ENCODE measurements around the gene CENPN.

CENPN gene

DNA sequence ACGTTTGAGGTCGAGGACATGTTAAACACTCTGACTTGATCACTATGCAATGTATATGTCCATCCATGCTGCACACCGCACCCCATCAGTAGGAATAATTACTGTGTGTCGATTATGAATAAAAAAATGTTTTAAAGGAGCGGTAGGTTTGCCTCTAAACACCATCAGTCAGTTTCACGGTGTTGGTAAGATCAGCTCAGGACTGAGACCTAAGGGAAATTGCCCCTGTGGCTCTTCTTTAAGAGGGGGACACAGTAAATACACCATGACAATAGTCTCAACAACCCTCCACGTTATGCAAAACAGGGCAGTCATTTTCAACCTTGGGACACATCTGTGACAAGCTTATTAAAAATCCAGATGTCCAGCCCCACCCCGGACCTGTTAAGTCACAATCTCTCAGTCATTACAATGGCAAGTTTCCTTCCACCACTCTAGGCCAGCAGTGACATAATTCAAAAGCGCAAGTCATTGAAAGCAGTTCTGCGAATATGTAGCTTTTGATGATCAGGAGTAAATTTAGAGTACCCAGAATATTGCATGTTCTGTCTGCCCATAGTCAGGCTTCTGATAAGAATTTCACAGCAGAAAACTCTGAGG, 29.8 kb downstream of the CENPN start:
- Histone ChIP-seq H3K27ac (ENCODE audit: low read length) (no peak overlapping the region), H3K9me3 (ENCODE audit: control insufficient read depth, low read depth, low read length) (no peaks in the 10 kb centered on the region), H3K4me3 (ENCODE audit: low read length) (peak overlapping the region; percentile 90), H3K9ac (ENCODE audit: low read length) (peak overlapping the region; percentile 84), H3K4me1 (ENCODE audit: control insufficient read depth, low read depth, low read length) (no peaks in the 10 kb centered on the region), H3K27me3 (ENCODE audit: control insufficient read depth, insufficient read depth, low read length) (no peaks in the 10 kb centered on the region), H3K36me3 (ENCODE audit: control insufficient read depth, low read depth, low read length) (peaks cover 21% of the 10 kb centered on the region)

DNA sequence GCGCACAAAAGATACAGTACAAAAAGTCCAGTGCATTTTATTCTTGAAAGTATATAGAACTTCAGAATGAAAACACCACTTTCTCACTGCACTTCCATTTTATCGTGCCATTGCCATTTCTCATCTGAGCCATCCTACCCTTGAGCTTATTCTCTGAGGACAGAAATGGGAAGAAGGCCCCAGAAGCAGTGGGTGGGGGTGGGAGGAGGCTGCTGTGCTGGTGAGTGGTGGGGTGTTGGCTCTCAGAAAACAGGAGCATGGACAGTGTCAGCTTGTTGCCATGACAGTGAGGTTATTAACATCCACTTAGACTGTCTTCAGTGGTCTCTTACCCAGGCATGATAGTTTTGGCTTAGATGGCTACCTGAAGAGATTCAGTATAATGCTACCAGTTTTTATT, 33.1 kb downstream of the CENPN start:
- Histone ChIP-seq H3K4me1 (ENCODE audit: control insufficient read depth, low read depth, low read length) (no peaks in the 10 kb centered on the region), H3K9ac (ENCODE audit: low read length) (no peak overlapping the region), H3K9me3 (ENCODE audit: control insufficient read depth, low read depth, low read length) (no peaks in the 10 kb centered on the region), H3K36me3 (ENCODE audit: control insufficient read depth, low read depth, low read length) (peaks cover 54% of the 10 kb centered on the region), H3K27me3 (ENCODE audit: control insufficient read depth, insufficient read depth, low read length) (no peaks in the 10 kb centered on the region), H3K27ac (ENCODE audit: low read length) (no peak overlapping the region), H3K4me3 (ENCODE audit: low read length) (no peak overlapping the region)

DNA sequence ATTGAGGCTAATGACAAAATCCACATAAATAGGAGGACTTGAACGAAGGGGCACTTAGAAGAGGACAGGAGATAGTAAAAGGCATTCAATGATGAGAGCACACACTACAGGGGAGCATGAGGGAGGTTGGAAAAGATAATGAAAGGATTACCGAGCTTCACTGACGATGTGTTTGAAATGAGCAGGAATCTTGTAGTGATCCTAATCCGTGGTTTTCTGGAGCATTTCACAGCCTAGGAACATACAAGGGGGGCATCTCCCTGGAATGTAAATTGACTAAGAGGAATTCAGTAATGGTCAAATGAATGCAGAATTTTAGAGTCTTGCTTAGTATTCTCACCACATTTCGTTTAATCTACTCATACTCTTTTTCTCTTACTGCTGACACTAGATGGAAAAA, 33.8 kb downstream of the CENPN start:
- H3K36me3 ChIP-seq (ENCODE audit: control insufficient read depth, low read depth, low read length), result peaks cover 60% of the 10 kb centered on the region
- H3K4me3 ChIP-seq (ENCODE audit: low read length), result no peak overlapping the region
- H3K27ac ChIP-seq (ENCODE audit: low read length), result no peak overlapping the region
- H3K9ac ChIP-seq (ENCODE audit: low read length), result no peak overlapping the region
- no peaks in the 10 kb centered on the region for H3K27me3 ChIP-seq (ENCODE audit: control insufficient read depth, insufficient read depth, low read length)
- H3K4me1 ChIP-seq (ENCODE audit: control insufficient read depth, low read depth, low read length), result no peaks in the 10 kb centered on the region
- H3K9me3 ChIP-seq (ENCODE audit: control insufficient read depth, low read depth, low read length), result no peaks in the 10 kb centered on the region

DNA sequence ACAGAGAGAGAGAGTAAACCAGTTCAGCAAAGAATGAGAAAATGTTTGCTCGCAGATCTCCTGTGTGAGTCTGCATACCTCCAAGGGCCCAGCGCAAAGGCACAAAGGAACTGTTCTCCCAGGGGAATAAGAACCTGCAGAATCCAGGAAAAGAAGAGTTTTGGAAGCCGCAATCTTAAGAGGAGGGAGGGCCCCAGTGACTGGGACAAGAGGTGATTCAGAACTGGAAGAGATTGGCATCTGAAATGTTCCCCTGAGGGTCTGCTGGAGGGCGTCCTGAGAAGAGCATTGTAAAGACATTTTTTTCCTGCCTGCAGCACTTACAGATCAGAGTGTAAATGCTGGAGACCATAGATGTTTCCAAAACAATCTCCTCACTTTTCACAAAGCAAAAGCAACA, 34.7 kb downstream of the CENPN start:
- H3K36me3 ChIP-seq (ENCODE audit: control insufficient read depth, low read depth, low read length), result peaks cover 61% of the 10 kb centered on the region
- H3K27me3 ChIP-seq (ENCODE audit: control insufficient read depth, insufficient read depth, low read length), result no peaks in the 10 kb centered on the region
- H3K27ac ChIP-seq (ENCODE audit: low read length), result no peak overlapping the region
- no peak overlapping the region for H3K9ac ChIP-seq (ENCODE audit: low read length)
- H3K4me3 ChIP-seq (ENCODE audit: low read length), result no peak overlapping the region
- H3K4me1 ChIP-seq (ENCODE audit: control insufficient read depth, low read depth, low read length), result no peaks in the 10 kb centered on the region
- H3K9me3 ChIP-seq (ENCODE audit: control insufficient read depth, low read depth, low read length), result no peaks in the 10 kb centered on the region

GRCh38 chr16:81042821-81043220, 35.8 kb downstream of the CENPN start:
- no peaks in the 10 kb centered on the region for H3K27me3 ChIP-seq (ENCODE audit: control insufficient read depth, insufficient read depth, low read length)
- no peak overlapping the region for H3K9ac ChIP-seq (ENCODE audit: low read length)
- H3K4me3 ChIP-seq (ENCODE audit: low read length), result no peak overlapping the region
- H3K9me3 ChIP-seq (ENCODE audit: control insufficient read depth, low read depth, low read length), result no peaks in the 10 kb centered on the region
- H3K36me3 ChIP-seq (ENCODE audit: control insufficient read depth, low read depth, low read length), result peaks cover 61% of the 10 kb centered on the region
- no peaks in the 10 kb centered on the region for H3K4me1 ChIP-seq (ENCODE audit: control insufficient read depth, low read depth, low read length)
- no peak overlapping the region for H3K27ac ChIP-seq (ENCODE audit: low read length)

DNA sequence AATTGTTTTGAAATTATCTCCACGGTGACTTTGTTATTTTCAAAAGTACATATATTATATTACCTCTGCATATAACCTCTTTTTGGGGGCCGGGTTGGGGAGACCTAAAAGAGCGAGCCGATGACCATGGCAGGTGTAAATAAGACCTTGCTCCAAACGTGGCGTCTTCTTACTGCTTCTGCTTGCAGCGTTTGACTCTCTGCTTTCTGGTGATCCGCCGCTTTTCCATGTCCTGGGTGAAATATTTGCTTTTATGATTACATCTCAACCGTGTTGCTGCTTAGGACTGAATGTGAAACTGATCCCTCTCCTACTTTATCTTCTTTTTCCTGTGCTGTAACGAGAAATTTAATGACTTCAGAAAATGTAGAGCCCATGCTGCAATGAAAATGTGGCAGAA, 46.7 kb downstream of the CENPN start:
- Histone ChIP-seq H3K4me3 (ENCODE audit: low read length) (no peak overlapping the region), H3K27me3 (ENCODE audit: control insufficient read depth, insufficient read depth, low read length) (no peaks in the 10 kb centered on the region), H3K4me1 (ENCODE audit: control insufficient read depth, low read depth, low read length) (no peaks in the 10 kb centered on the region), H3K9me3 (ENCODE audit: control insufficient read depth, low read depth, low read length) (peaks cover 4% of the 10 kb centered on the region), H3K27ac (ENCODE audit: low read length) (no peak overlapping the region), H3K36me3 (ENCODE audit: control insufficient read depth, low read depth, low read length) (no peaks in the 10 kb centered on the region), H3K9ac (ENCODE audit: low read length) (no peak overlapping the region)

GRCh38 chr16:81060576-81061306, 53.7 kb downstream of the CENPN start:
- Histone ChIP-seq H3K4me1 (ENCODE audit: control insufficient read depth, low read depth, low read length) (peaks cover 13% of the 10 kb centered on the region), H3K9ac (ENCODE audit: low read length) (no peak overlapping the region), H3K9me3 (ENCODE audit: control insufficient read depth, low read depth, low read length) (no peaks in the 10 kb centered on the region), H3K36me3 (ENCODE audit: control insufficient read depth, low read depth, low read length) (no peaks in the 10 kb centered on the region), H3K4me3 (ENCODE audit: low read length) (no peak overlapping the region), H3K27ac (ENCODE audit: low read length) (no peak overlapping the region), H3K27me3 (ENCODE audit: control insufficient read depth, insufficient read depth, low read length) (no peaks in the 10 kb centered on the region)

- Histone ChIP-seq H3K4me3 (ENCODE audit: low read length) (no peak overlapping the region), H3K36me3 (ENCODE audit: control insufficient read depth, low read depth, low read length) (no peaks in the 10 kb centered on the region), H3K4me1 (ENCODE audit: control insufficient read depth, low read depth, low read length) (peaks cover 13% of the 10 kb centered on the region), H3K9ac (ENCODE audit: low read length) (no peak overlapping the region), H3K27me3 (ENCODE audit: control insufficient read depth, insufficient read depth, low read length) (no peaks in the 10 kb centered on the region), H3K27ac (ENCODE audit: low read length) (no peak overlapping the region), H3K9me3 (ENCODE audit: control insufficient read depth, low read depth, low read length) (no peaks in the 10 kb centered on the region)
Observed at GRCh38 chr16:81061307-81061640, 54.3 kb downstream of the CENPN start.

- Histone ChIP-seq H3K4me3 (ENCODE audit: low read length) (no peak overlapping the region), H3K4me1 (ENCODE audit: control insufficient read depth, low read depth, low read length) (peaks cover 13% of the 10 kb centered on the region), H3K27ac (ENCODE audit: low read length) (no peak overlapping the region), H3K27me3 (ENCODE audit: control insufficient read depth, insufficient read depth, low read length) (no peaks in the 10 kb centered on the region), H3K9ac (ENCODE audit: low read length) (no peak overlapping the region), H3K9me3 (ENCODE audit: control insufficient read depth, low read depth, low read length) (no peaks in the 10 kb centered on the region), H3K36me3 (ENCODE audit: control insufficient read depth, low read depth, low read length) (no peaks in the 10 kb centered on the region)
Observed at GRCh38 chr16:81061871-81062608, 55.0 kb downstream of the CENPN start.

GRCh38 chr16:81066681-81067080, 59.7 kb downstream of the CENPN start:
- H3K36me3 ChIP-seq (ENCODE audit: control insufficient read depth, low read depth, low read length), result no peaks in the 10 kb centered on the region
- no peak overlapping the region for H3K27ac ChIP-seq (ENCODE audit: low read length)
- H3K9ac ChIP-seq (ENCODE audit: low read length), result no peak overlapping the region
- no peaks in the 10 kb centered on the region for H3K9me3 ChIP-seq (ENCODE audit: control insufficient read depth, low read depth, low read length)
- H3K4me1 ChIP-seq (ENCODE audit: control insufficient read depth, low read depth, low read length), result peaks cover 2% of the 10 kb centered on the region
- no peaks in the 10 kb centered on the region for H3K27me3 ChIP-seq (ENCODE audit: control insufficient read depth, insufficient read depth, low read length)
- no peak overlapping the region for H3K4me3 ChIP-seq (ENCODE audit: low read length)

GRCh38 chr16:81067166-81067565, 60.2 kb downstream of the CENPN start:
- Histone ChIP-seq H3K4me1 (ENCODE audit: control insufficient read depth, low read depth, low read length) (no peaks in the 10 kb centered on the region), H3K4me3 (ENCODE audit: low read length) (no peak overlapping the region), H3K36me3 (ENCODE audit: control insufficient read depth, low read depth, low read length) (no peaks in the 10 kb centered on the region), H3K9ac (ENCODE audit: low read length) (no peak overlapping the region), H3K9me3 (ENCODE audit: control insufficient read depth, low read depth, low read length) (no peaks in the 10 kb centered on the region), H3K27me3 (ENCODE audit: control insufficient read depth, insufficient read depth, low read length) (no peaks in the 10 kb centered on the region), H3K27ac (ENCODE audit: low read length) (no peak overlapping the region)

DNA sequence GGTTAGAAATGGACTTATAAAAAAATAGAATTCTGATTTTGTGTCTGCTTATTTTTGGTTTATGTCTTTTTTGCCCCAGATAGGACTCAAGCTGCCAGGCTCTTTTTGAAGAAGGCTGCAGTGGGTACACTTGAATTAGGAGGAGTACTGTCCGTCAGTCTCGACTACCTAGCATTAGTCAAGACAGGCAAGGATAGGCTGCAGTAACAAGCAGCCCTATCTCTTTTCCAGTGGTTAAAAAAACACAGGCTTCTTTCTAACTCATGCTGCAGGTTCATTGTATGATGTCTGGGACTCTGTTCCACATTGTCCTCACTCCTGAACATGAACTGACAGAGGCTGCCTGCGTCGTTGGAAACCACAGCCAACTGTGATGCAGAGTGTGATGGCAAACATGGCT, 62.0 kb downstream of the CENPN start:
- H3K27me3 ChIP-seq (ENCODE audit: control insufficient read depth, insufficient read depth, low read length), result no peaks in the 10 kb centered on the region
- no peaks in the 10 kb centered on the region for H3K4me1 ChIP-seq (ENCODE audit: control insufficient read depth, low read depth, low read length)
- no peaks in the 10 kb centered on the region for H3K9me3 ChIP-seq (ENCODE audit: control insufficient read depth, low read depth, low read length)
- no peaks in the 10 kb centered on the region for H3K36me3 ChIP-seq (ENCODE audit: control insufficient read depth, low read depth, low read length)
- H3K27ac ChIP-seq (ENCODE audit: low read length), result no peak overlapping the region
- H3K9ac ChIP-seq (ENCODE audit: low read length), result no peak overlapping the region
- H3K4me3 ChIP-seq (ENCODE audit: low read length), result no peak overlapping the region
